Chondrocyte (in vitro differentiated cells): ENCODE results near the gene NR2E1. TPM values are rescaled to one million over a fixed set of nuclear protein-coding genes. Genes with fewer than 3 reads are reported as not detected.
A peak's percentile ranks its signal among the peaks of the same experiment; 100 is the strongest.

Experiments
- DNase-seq: peaks from one replicate; pipeline ENCODE4 v3.0.0; 2021; ENCODE audit warnings: mixed read lengths, low spot score
- H3K27ac Mint-ChIP-seq: one replicate; pipeline ENCODE4 v1.8.0; 2021; ENCODE audit warnings: mild to moderate bottlenecking, moderate library complexity, mixed read lengths; ENCODE audit not compliant: unreplicated experiment
- H3K27me3 Mint-ChIP-seq: 2 replicates; pipeline ENCODE4 v1.8.0; 2021; ENCODE audit warnings: low read depth, mixed read lengths
- H3K36me3 Mint-ChIP-seq: 2 replicates; pipeline ENCODE4 v1.8.0; 2021; ENCODE audit warnings: low read depth, mixed read lengths
- H3K4me1 Mint-ChIP-seq: 2 replicates; pipeline ENCODE4 v1.8.0; 2021; ENCODE audit warnings: low read depth, mild to moderate bottlenecking, mixed read lengths
- H3K4me3 Mint-ChIP-seq: one replicate; pipeline ENCODE4 v1.8.0; 2021; ENCODE audit warnings: mild to moderate bottlenecking, moderate library complexity, mixed read lengths; ENCODE audit not compliant: unreplicated experiment
- H3K9me3 Mint-ChIP-seq: 2 replicates; pipeline ENCODE4 v1.8.0; 2021; ENCODE audit warnings: low read depth, mixed read lengths
- total RNA-seq: library from RNA; stranded (reverse); gene quantifications from 3 replicates; pipeline ENCODE4 v1.2.1, GENCODE V29; 2021
- TF ChIP-seq, protein P1 (sequence below): fragments of 200-600 bp; sonication (generic); IDR thresholded peaks from 2 replicates; pipeline ENCODE4 v1.5.0; 2021; ENCODE audit warnings: antibody characterized with exemption, mild to moderate bottlenecking, moderate library complexity

NR2E1 gene
- total RNA-seq, 1 donor from 2014 or later = not detected

DNA sequence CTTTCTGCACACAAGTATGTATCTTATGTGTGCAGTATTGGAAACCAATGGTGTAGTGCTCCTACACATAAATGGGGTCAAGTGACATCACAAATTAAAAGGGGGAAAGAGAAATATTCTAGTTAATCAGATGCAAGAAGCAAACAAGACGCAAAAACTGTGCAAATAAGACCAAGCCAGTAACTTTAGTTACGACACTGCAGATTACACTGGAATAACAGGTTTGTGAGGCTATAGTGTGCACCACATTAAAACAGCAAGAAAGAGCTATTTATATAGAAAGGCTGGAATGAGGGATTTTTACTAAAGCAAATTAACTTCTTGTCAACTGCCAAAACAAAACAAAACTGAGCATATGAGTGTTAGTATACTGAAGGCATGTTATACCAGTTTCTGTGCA lies 45.8 kb downstream of the NR2E1 start:
- Mint-ChIP-seq H3K9me3 (no peaks in the 10 kb centered on the region), H3K4me1 (no peaks in the 10 kb centered on the region), H3K27ac (no peak overlapping the region), H3K4me3 (no peak overlapping the region), H3K36me3 (peaks cover 12% of the 10 kb centered on the region), H3K27me3 (no peaks in the 10 kb centered on the region)
- TF ChIP-seq, protein P1, sequence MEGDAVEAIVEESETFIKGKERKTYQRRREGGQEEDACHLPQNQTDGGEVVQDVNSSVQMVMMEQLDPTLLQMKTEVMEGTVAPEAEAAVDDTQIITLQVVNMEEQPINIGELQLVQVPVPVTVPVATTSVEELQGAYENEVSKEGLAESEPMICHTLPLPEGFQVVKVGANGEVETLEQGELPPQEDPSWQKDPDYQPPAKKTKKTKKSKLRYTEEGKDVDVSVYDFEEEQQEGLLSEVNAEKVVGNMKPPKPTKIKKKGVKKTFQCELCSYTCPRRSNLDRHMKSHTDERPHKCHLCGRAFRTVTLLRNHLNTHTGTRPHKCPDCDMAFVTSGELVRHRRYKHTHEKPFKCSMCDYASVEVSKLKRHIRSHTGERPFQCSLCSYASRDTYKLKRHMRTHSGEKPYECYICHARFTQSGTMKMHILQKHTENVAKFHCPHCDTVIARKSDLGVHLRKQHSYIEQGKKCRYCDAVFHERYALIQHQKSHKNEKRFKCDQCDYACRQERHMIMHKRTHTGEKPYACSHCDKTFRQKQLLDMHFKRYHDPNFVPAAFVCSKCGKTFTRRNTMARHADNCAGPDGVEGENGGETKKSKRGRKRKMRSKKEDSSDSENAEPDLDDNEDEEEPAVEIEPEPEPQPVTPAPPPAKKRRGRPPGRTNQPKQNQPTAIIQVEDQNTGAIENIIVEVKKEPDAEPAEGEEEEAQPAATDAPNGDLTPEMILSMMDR = no peak
- no peak for DNase-seq

DNA sequence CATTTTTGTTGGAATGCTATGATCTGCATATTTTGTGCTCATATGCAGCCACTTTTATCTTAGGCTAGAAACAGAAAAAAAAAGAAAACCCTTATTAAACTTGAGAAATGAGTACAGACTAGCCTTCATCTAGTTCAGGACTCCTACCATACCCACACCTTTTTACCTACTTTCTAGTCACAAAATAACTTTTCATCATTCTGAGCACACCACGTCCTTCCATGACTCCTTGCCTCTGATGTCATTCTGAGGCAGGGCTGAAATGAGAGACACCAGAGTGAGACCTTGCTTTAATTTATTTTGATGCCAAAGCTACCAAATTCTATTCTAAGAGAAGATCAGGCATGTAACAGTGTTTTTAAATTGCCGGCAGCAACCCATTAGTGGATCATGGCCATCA lies 56.2 kb downstream of the NR2E1 start:
- Mint-ChIP-seq H3K27ac (peak overlapping the region; percentile 85), H3K4me1 (peaks cover 23% of the 10 kb centered on the region), H3K36me3 (peaks cover 17% of the 10 kb centered on the region), H3K4me3 (no peak overlapping the region), H3K27me3 (no peaks in the 10 kb centered on the region), H3K9me3 (no peaks in the 10 kb centered on the region)
- no peak for DNase-seq
- TF ChIP-seq, protein P1 = no peak

DNA sequence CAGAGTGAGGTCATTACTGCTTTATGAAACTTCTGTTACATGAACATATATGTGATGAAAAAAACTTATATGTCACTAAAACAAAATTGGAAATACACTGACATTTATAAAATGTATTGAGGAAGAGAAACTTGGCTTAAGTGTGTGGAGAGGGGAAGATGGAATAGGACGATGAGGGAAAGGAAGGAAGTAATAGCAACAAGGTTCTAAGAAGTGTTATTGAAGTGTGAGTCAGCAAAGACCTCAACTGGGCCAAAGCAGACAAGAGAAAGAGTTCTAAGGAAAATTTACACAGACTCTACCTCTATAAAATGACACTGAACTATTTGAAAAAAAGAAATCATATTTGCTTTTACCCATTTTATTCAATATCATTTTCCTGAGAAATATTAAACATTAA lies 56.7 kb downstream of the NR2E1 start:
- H3K27ac Mint-ChIP-seq = peak overlapping the region; percentile 85
- TF ChIP-seq, protein P1 = no peak
- no peaks in the 10 kb centered on the region for H3K9me3 Mint-ChIP-seq
- H3K27me3 Mint-ChIP-seq = no peaks in the 10 kb centered on the region
- H3K4me3 Mint-ChIP-seq = no peak overlapping the region
- H3K36me3 Mint-ChIP-seq = peaks cover 17% of the 10 kb centered on the region
- DNase-seq = no peak
- H3K4me1 Mint-ChIP-seq = peaks cover 23% of the 10 kb centered on the region

DNA sequence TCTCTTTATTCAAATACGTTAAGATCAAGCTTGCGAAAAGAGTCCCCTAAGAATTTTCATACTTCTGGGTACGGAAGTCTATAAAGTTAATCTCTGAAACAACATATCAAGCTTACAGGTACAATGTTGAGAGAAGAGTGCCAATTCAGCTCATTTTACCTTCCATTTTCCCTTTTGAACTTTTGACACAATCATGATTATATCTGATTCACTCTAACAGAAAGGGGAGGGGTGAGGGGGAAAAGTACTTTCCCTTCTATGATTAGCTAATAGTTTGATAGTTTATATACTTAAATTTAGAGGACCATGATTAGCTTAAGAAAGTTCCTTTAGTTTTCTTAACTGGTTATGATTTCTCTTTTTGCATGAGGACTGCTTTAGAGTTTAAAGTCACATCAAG lies 61.5 kb downstream of the NR2E1 start:
- TF ChIP-seq, protein P1 = no peak
- Mint-ChIP-seq H3K36me3 (peaks cover 6% of the 10 kb centered on the region), H3K4me3 (no peak overlapping the region), H3K27me3 (no peaks in the 10 kb centered on the region), H3K4me1 (peaks cover 35% of the 10 kb centered on the region), H3K27ac (no peak overlapping the region), H3K9me3 (no peaks in the 10 kb centered on the region)
- no peak for DNase-seq

DNA sequence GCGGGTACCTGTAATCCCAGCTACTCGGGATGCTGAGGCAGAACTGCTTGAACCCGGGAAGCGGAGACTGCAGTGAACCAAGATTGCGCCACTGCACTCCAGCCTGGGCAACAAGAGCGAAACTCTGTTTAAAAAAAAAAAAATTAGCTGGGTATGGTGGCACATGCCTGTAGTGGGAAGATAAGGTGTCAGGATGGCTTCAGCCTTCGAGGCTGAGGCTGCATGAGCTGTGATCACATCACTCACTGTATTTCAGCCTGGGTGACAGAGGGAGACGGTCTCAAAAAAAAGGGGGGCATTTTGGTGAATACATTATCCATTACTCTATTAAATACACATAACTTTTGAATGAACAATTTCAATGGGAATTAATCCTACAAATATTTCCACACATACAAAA lies 62.6 kb downstream of the NR2E1 start:
- Mint-ChIP-seq H3K4me1 (peaks cover 31% of the 10 kb centered on the region), H3K27ac (no peak overlapping the region), H3K9me3 (no peaks in the 10 kb centered on the region), H3K27me3 (no peaks in the 10 kb centered on the region), H3K4me3 (no peak overlapping the region), H3K36me3 (peaks cover 5% of the 10 kb centered on the region)
- TF ChIP-seq, protein P1 = no peak
- no peak for DNase-seq
